ENCODE results near the gene USP15. TPM values are rescaled to one million over a fixed set of nuclear protein-coding genes. Genes with fewer than 3 reads are reported as not detected.

Gene USP15
- total RNA-seq, 4 donors from 2014 or later: 74.6 to 168 (median 108) TPM

- H3K27me3 ChIP-seq: no peaks in the 10 kb centered on the region
- H3K36me3 ChIP-seq: no peaks in the 10 kb centered on the region
- TF ChIP-seq CTCF (IDR thresholded peaks at IDR 0.05) (no peak), POLR2A (IDR thresholded peaks at IDR 0.05) (no peak)
- H3K4me1 ChIP-seq: no peaks in the 10 kb centered on the region
- no peak overlapping the region for H3K4me3 ChIP-seq
- H3K9me3 ChIP-seq: no peaks in the 10 kb centered on the region
- DNase-seq: no peak
- H3K27ac ChIP-seq: no peak overlapping the region
These were observed 53.6 kb downstream of the USP15 start for GRCh38 chr12:62313727-62314380.

- H3K4me1 ChIP-seq: no peaks in the 10 kb centered on the region
- no peak overlapping the region for H3K27ac ChIP-seq
- no peak for DNase-seq
- H3K27me3 ChIP-seq: no peaks in the 10 kb centered on the region
- no peaks in the 10 kb centered on the region for H3K9me3 ChIP-seq
- no peak overlapping the region for H3K4me3 ChIP-seq
- TF ChIP-seq CTCF (IDR thresholded peaks at IDR 0.05) (no peak), POLR2A (IDR thresholded peaks at IDR 0.05) (no peak)
- peaks cover 0 to 9% (median 0%) of the 10 kb centered on the region in 3 donors for H3K36me3 ChIP-seq
These were observed 56.8 kb downstream of the USP15 start for GRCh38 chr12:62317017-62317416.

GRCh38 chr12:62319058-62319457, 58.9 kb downstream of the USP15 start:
- H3K36me3 ChIP-seq: peaks cover 0 to 15% (median 0%) of the 10 kb centered on the region in 3 donors
- no peaks in the 10 kb centered on the region for H3K27me3 ChIP-seq
- H3K4me1 ChIP-seq: no peaks in the 10 kb centered on the region
- no peak overlapping the region for H3K27ac ChIP-seq
- TF ChIP-seq CTCF (IDR thresholded peaks at IDR 0.05) (no peak), POLR2A (IDR thresholded peaks at IDR 0.05) (no peak)
- no peak for DNase-seq
- H3K9me3 ChIP-seq: no peaks in the 10 kb centered on the region
- H3K4me3 ChIP-seq: no peak overlapping the region

- Histone ChIP-seq H3K9me3 (no peaks in the 10 kb centered on the region), H3K4me3 (no peak overlapping the region), H3K27me3 (no peaks in the 10 kb centered on the region), H3K4me1 (no peaks in the 10 kb centered on the region), H3K27ac (no peak overlapping the region), H3K36me3 (peaks cover 0 to 15% (median 0%) of the 10 kb centered on the region in 3 donors)
- TF ChIP-seq POLR2A (IDR thresholded peaks at IDR 0.05) (no peak), CTCF (IDR thresholded peaks at IDR 0.05) (no peak)
- no peak for DNase-seq
These were observed 59.9 kb downstream of the USP15 start for GRCh38 chr12:62320054-62320453.

- H3K27me3 ChIP-seq: no peaks in the 10 kb centered on the region
- H3K4me3 ChIP-seq: no peak overlapping the region
- TF ChIP-seq CTCF (IDR thresholded peaks at IDR 0.05): no peak
- TF ChIP-seq POLR2A (IDR thresholded peaks at IDR 0.05): no peak
- no peaks in the 10 kb centered on the region for H3K9me3 ChIP-seq
- no peak overlapping the region for H3K27ac ChIP-seq
- H3K36me3 ChIP-seq: peaks cover 0 to 15% (median 0%) of the 10 kb centered on the region in 3 donors
- no peak for DNase-seq
- no peaks in the 10 kb centered on the region for H3K4me1 ChIP-seq
These were observed 63.2 kb downstream of the USP15 start for GRCh38 chr12:62323386-62323785.

Measured in Peyer's patch (tissue), 4 donors.